ENCODE measurements around the gene EPN2.

The EPN2 gene

DNA sequence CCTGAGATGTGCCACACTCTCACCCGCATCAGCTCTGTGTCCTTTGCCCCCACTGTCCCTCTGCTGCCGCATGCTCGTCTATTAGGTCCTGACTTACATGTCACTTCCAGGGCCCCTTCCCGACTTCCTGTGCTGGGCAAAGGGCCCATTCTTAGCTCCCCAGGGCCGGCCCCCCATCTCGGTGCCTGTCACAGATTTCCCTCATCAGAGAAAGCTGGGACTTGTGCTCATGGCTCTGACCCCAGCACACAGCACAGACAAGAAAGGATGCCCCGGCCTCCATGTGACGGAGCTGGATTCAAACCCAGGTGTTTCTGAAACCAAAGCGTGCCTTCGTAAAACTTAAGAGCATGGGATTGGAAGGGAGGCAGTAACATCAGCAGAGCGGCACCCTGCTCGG is 135.3 kb downstream of the EPN2 start:
- TF ChIP-seq, protein P1, sequence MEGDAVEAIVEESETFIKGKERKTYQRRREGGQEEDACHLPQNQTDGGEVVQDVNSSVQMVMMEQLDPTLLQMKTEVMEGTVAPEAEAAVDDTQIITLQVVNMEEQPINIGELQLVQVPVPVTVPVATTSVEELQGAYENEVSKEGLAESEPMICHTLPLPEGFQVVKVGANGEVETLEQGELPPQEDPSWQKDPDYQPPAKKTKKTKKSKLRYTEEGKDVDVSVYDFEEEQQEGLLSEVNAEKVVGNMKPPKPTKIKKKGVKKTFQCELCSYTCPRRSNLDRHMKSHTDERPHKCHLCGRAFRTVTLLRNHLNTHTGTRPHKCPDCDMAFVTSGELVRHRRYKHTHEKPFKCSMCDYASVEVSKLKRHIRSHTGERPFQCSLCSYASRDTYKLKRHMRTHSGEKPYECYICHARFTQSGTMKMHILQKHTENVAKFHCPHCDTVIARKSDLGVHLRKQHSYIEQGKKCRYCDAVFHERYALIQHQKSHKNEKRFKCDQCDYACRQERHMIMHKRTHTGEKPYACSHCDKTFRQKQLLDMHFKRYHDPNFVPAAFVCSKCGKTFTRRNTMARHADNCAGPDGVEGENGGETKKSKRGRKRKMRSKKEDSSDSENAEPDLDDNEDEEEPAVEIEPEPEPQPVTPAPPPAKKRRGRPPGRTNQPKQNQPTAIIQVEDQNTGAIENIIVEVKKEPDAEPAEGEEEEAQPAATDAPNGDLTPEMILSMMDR (conservative IDR thresholded peaks at IDR 0.05), result no peak
- no peak overlapping the region for H3K27ac ChIP-seq

DNA sequence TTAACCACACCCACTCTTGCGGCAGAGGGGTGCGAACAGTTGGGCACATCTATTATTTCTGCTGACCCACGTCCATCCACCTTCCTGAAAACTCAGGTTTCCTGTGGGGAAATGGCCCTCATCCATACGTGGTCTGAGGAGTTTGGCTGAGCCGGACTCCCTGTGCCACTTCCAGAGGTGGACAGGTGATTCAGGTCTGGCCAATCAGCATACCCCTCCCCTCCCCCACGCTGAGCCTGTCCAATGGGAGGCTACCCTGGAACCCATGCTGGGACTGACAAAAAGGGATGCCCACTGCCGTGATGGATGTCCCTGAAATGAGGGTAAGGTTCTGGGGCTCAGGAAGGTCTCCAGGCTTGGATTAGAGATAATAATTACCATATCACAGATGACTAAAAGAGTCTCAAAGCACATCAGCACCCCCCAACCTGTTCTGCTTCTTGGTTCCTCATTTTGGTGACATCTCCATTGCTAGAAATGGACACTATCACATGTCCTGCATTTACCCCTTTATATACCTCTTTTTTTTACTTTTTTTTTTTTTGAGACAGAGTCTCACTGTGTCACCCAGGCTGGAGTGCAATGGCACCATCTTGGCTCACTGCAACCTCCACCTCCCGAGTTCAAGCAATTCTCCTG is 135.8 kb downstream of the EPN2 start:
- TF ChIP-seq, protein P1 (conservative IDR thresholded peaks at IDR 0.05), result no peak
- H3K27ac ChIP-seq, result no peak overlapping the region

DNA sequence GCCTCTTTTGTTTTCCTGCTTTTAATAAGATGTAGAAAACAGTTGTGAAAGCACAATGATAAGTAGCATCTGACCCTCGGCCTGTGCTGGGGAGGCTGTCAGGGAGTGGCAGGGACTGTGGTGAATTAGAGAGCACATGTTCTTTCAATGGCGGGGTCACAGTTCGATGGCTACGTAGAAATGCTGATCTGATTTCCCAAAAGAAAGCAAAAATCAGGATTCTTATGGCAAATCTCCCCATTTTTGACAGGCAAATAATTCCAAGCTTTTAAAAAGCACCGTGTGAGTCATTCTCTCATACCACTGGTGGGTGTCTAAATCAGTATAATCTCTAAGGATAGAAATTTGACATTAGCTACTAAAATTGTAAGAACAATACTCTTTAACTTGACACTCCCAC is 137.0 kb downstream of the EPN2 start:
- no peak overlapping the region for H3K27ac ChIP-seq
- TF ChIP-seq, protein P1 (conservative IDR thresholded peaks at IDR 0.05), result no peak

DNA sequence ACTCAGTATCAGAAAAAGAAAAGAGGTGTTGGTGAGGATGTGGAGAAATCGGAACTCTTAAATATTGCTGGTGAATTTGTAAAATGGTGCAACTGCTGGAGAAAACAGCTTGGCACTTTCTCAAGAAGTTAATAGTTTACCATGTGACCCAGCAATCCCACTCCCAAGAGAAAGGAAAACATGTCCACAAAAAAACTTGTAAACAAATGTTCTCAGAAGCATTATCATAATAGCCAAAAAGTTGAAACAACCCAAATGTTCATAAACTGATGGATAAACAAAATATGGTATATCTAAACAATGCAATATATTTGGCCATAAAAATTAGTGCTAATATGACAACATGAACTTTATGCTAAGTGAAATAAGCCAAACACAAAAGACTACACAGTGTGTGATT is 138.6 kb downstream of the EPN2 start:
- no peak overlapping the region for H3K27ac ChIP-seq
- TF ChIP-seq, protein P1 (conservative IDR thresholded peaks at IDR 0.05), result no peak

DNA sequence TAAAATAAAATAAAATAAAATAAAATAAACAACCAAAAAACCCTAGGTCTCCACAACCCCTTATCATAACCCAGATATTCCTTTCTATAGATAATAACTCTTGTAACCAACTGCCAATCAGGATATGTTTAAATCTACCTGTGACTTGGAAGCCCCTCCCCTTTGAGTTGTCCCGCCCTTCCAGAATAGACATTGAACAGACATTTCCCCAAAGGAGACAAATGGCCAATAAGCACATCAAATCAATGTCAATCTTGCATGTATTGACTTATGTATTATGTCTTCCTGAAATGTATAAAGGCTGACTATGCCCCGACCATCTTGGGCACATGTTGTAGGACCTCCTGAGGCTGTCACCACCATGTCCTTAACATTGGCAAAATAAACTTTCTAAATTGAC is 139.6 kb downstream of the EPN2 start:
- TF ChIP-seq, protein P1 (conservative IDR thresholded peaks at IDR 0.05), result no peak

DNA sequence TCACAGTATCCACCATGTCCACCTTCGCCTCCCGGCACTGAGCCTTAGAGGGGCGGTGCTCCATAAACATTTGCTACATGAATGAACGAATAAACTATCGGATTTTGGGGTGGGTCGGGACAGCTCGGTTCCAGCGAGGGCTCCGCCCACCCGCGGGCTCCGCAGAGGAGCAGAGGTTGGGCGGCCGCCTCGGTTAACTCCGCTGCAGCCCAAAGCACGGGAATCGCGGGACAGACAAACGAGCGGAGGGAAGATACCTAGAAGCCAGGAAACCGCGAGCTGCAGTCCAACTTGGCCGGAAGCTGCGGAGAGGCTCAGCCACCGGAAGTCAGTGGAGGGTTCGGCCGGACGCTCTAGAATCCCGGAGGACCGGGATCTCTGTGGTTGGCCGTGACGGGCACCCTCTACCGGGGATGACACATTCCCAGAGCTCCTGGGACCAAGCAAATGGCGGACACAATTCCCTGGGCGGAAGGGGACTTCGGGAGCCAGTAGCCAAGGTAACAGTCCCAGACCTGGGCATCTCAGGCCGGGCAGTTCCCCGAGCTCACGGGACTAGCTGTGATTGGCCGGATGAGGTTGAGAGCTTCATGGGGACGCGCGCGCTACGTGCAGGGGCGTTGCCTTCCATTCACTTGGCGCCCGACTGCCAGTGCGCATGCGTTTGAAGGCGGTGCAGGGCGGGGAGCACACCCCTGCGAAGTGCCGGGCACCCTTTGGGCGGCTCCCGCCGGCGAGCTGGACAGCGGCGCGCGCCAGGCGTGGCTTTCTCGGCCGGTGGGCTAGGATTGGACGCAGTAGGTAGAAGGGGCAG is 140.6 kb downstream of the EPN2 start:
- TF ChIP-seq, protein P1 (conservative IDR thresholded peaks at IDR 0.05), result no peak; the same call in 1 of the 2 replicates
- peak overlapping the region; percentile 88 for H3K27ac ChIP-seq

More for the DNA sequence above, 139.6 kb downstream of the EPN2 start:
- H3K27ac ChIP-seq, result peak overlapping the region; percentile 88

DNA sequence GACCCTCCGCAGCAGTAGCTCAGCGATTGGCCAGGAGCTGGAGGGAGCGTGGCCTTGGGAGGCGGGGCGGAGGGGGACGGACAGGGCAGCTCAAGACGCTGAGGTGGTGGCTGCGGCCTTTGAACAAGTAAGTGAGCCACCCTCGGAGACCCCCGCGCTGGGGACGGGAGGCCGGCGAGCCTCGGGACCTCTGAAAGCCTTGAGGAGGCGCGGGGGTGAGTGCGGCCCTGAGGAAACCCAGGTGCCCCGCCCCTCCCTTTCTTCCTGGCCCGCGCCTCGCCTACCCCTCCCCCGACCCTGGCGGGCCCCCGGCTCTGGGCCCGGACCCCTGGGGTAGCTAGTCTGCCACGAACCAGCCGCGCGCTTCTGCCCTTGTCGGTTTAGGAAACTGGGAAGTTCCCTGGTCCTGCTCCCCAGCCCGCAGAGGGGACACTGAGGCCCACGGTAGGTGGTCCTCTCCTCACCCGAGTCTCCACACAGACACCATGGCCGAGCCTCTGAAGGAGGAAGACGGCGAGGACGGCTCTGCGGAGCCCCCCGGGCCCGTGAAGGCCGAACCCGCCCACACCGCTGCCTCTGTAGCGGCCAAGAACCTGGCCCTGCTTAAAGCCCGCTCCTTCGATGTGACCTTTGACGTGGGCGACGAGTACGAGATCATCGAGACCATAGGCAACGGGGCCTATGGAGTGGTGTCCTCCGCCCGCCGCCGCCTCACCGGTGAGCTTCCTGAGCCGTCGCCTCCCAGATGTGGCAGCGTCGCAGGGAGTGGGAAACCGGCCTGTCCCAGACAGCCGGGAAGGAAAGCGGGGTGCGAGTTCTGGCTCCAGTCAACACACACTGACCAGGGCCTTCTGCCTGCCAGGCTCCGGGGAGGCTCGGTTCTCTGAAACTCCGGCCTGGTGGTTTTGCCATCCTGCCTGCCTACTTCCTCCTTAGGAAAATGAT is 141.5 kb downstream of the EPN2 start, which contains the start of gene MAPK7:
Gene MAPK7, plus strand, starts transcription at position 83 of the 945 bp plus-strand sequence. Its CDS starts 403 bp downstream, at position 486.
- peak within 1 kb of the TSS; percentile 88 for H3K27ac ChIP-seq
- TF ChIP-seq, protein P1 (conservative IDR thresholded peaks at IDR 0.05), result no peak

Data from VCaP (cell line).